K562 (cell line): ENCODE results near the gene PRDM16. TPM values are rescaled to one million over a fixed set of nuclear protein-coding genes. Genes with fewer than 3 reads are reported as not detected.

Experiments
- ATAC-seq: fragments of 200-7000 bp; cut with Tn5 transposase; 3 replicates; pipeline ENCODE4 v1.9.1; 2020; ENCODE audit warnings: moderate library complexity
- BruUV-seq: library from RNA; stranded (reverse); fragments of 400-500 nt; replicated peaks from 2 replicates; lab custom pipeline; 2021; lab: Mats Ljungman, UMichigan
- CTCF ChIA-PET: fragments of 300-600 bp; formaldehyde crosslinking; extraction: SDS; loops from one replicate; lab custom pipeline; 2021; ENCODE audit warnings: low intra/inter-chr PET ratio; lab: Yijun Ruan, JAX
- POLR2A ChIA-PET: fragments of 300-600, 350-650 bp; sonication (Branson Sonifier 250); formaldehyde crosslinking; extraction: SDS; loops from one replicate; lab custom pipeline; 2021; ENCODE audit warnings: antibody characterized with exemption, inconsistent platforms; lab: Yijun Ruan, JAX
- DNase-seq, 4 experiments: peaks; one replicate each; pipeline versions ENCODE4 v3.0.0 to v3.0.0-alpha.2; 2011 to 2018; ENCODE audit warnings: low spot score in 3 of 4, mixed read lengths in 3 of 4; ENCODE audit errors: extremely low read depth in 1 of 4
- FAIRE-seq: peaks from 2 replicates; lab custom pipeline; 2011; peaks lifted over from hg19 to GRCh38; lab: Jason Lieb, UNC
- H2AFZ ChIP-seq: 2 replicates; pipeline ENCODE4 v1.6.0; 2011; ENCODE audit warnings: low read depth, low read length, control low read depth, inconsistent platforms
- H3K27ac ChIP-seq: fragments of 200-600 bp; 3 replicates; pipeline ENCODE4 v1.8.0; 2011; ENCODE audit warnings: low read depth, mild to moderate bottlenecking, control low read depth, inconsistent platforms, low read length, moderate library complexity, mixed read lengths; ENCODE audit errors: extremely low read depth
- H3K27me3 ChIP-seq, 2 experiments: fragments of 300-600 bp in 1 of 2; 2 replicates in 1 of 2; 3 replicates in 1 of 2; pipeline versions ENCODE4 v1.6.0 to v1.8.0; 2011; ENCODE audit warnings: inconsistent platforms in 2 of 2, low read length in 2 of 2, mild to moderate bottlenecking in 1 of 2, mixed read lengths in 1 of 2, moderate library complexity in 1 of 2; ENCODE audit not compliant: control insufficient read depth in 2 of 2, insufficient read depth in 2 of 2
- H3K36me3 ChIP-seq: fragments of 300-600 bp; 3 replicates; pipeline ENCODE4 v1.8.0; 2011; ENCODE audit warnings: mild to moderate bottlenecking, low read length, inconsistent platforms; ENCODE audit not compliant: control insufficient read depth, insufficient read depth
- H3K4me1 ChIP-seq, 2 experiments: fragments of 200-600 bp in 1 of 2; replicated peaks in 1 of 2; 2 replicates in 1 of 2; 3 replicates in 1 of 2; pipeline versions ENCODE4 v1.5.1 to v1.8.0; 2011; ENCODE audit warnings: inconsistent platforms in 2 of 2, low read length in 2 of 2, mild to moderate bottlenecking in 1 of 2, mixed read lengths in 1 of 2, moderate library complexity in 1 of 2; ENCODE audit not compliant: control insufficient read depth in 2 of 2, insufficient read depth in 2 of 2
- H3K4me2 ChIP-seq: 2 replicates; pipeline ENCODE4 v1.6.1; 2011; ENCODE audit warnings: low read length, control low read depth, inconsistent platforms, mixed read lengths; ENCODE audit not compliant: insufficient read depth
- H3K4me3 ChIP-seq: fragments of 200-600 bp; sonication (generic), shearing (Covaris generic); 2 replicates; pipeline ENCODE4 v1.5.1; 2016; ENCODE audit warnings: control low read depth, inconsistent platforms
- H3K79me2 ChIP-seq: fragments of 200-600 bp; 3 replicates; pipeline ENCODE4 v1.8.0; 2011; ENCODE audit warnings: low read length, inconsistent platforms; ENCODE audit not compliant: control insufficient read depth, insufficient read depth
- H3K9ac ChIP-seq, 2 experiments: 2 replicates each; pipeline versions ENCODE4 v1.6.0 to v1.6.1; 2011; ENCODE audit warnings: low read depth in 2 of 2, low read length in 2 of 2, control low read depth in 1 of 2, inconsistent platforms in 1 of 2, mild to moderate bottlenecking in 1 of 2, mixed read lengths in 1 of 2; ENCODE audit not compliant: insufficient read depth in 1 of 2
- H3K9me1 ChIP-seq: one replicate; pipeline ENCODE4 v1.6.0; 2011; ENCODE audit warnings: inconsistent platforms, mild to moderate bottlenecking, low read length, moderate library complexity; ENCODE audit not compliant: control insufficient read depth, insufficient read depth
- H3K9me3 ChIP-seq: replicated peaks from 2 replicates; pipeline ENCODE4 v1.5.1; 2011; ENCODE audit warnings: low read depth, low read length, inconsistent platforms; ENCODE audit not compliant: control insufficient read depth, insufficient read depth
- H4K20me1 ChIP-seq: replicated peaks from 2 replicates; pipeline ENCODE4 v1.6.1; 2011; ENCODE audit warnings: low read length, inconsistent platforms, mixed read lengths; ENCODE audit not compliant: control insufficient read depth, insufficient read depth
- DMBX1 ChIP-seq: fragments of 250-450 bp; sonication (Bioruptor Pico); IDR thresholded peaks from 2 replicates; pipeline ENCODE4 v1.8.0; 2022; ENCODE audit warnings: inconsistent platforms, mild to moderate bottlenecking, moderate library complexity, borderline replicate concordance
- EP300 ChIP-seq: IDR thresholded peaks from 2 replicates; pipeline ENCODE4 v1.6.1; 2012; ENCODE audit warnings: low read length, improper control_type of control experiment
- TARDBP ChIP-seq: fragments of 450-650 bp; IDR thresholded peaks from 2 replicates; pipeline ENCODE4 v1.6.1; 2016
- ZBTB8A ChIP-seq: fragments of 450-650 bp; IDR thresholded peaks from 2 replicates; pipeline ENCODE4 v1.6.1; 2018; ENCODE audit warnings: mild to moderate bottlenecking, moderate library complexity; ENCODE audit not compliant: partially characterized antibody
- ZNF124 ChIP-seq: sonication (generic); formaldehyde crosslinking; IDR thresholded peaks from 2 replicates; pipeline ENCODE4 v1.8.1; 2022; ENCODE audit warnings: missing genetic modification reagents
- ZNF263 ChIP-seq: sonication (generic); formaldehyde crosslinking; IDR thresholded peaks from 2 replicates; pipeline ENCODE4 v1.8.0; 2022; ENCODE audit warnings: mild to moderate bottlenecking, missing genetic modification reagents, borderline replicate concordance
- ZNF668 ChIP-seq: fragments of 250-450 bp; sonication (Bioruptor Pico); IDR thresholded peaks from 2 replicates; pipeline ENCODE4 v1.8.0; 2022; ENCODE audit warnings: mild to moderate bottlenecking, inconsistent platforms
- WGBS: fragments of 100-300 bp; shearing (Covaris generic); methylation state at CpG from one replicate; pipeline ENCODE4 v1.1.6; 2016; ENCODE audit warnings: low coverage, mixed read lengths; ENCODE audit not compliant: insufficient coverage; ENCODE audit errors: missing lambda C conversion rate; 5-methylcytosine and 5-hydroxymethylcytosine counted together
- in situ Hi-C: fragments of 300-500 bp; cut with MboI; formaldehyde crosslinking; loops from 4 replicates; pipeline ENCODE4 v1.15.0; 2018; ENCODE audit warnings: inconsistent platforms, mixed read lengths
- intact Hi-C: fragments of 100-400 bp; cut with micrococcal nuclease; formaldehyde crosslinking; loops from 2 replicates; pipeline ENCODE4 v1.14.2; 2022
- polyA plus RNA-seq, 8 experiments: library from polyadenylated mRNA; depleted of rRNA in 4 of 8; stranded (reverse) in 5 of 8; unstranded in 3 of 8; fragments of >200 nt; fragmentation: Nextera tagmentation in 2 of 8; fragmentation: Illumina TruSeq in 1 of 8; extraction: Ambion mirVana in 2 of 8; extraction: Trizol in 1 of 8; gene quantifications; 2 replicates each; pipeline versions ENCODE4 v1.2.1 to v1.2.3, GENCODE V29; 2011 to 2014; ENCODE audit warnings: inconsistent platforms in 1 of 8, missing spikeins in 1 of 8
- total RNA-seq, 7 experiments: library from RNA; depleted of rRNA in 6 of 7; stranded (reverse); fragments of >200 nt in 6 of 7; fragmentation: Illumina TruSeq in 2 of 7; extraction: Trizol in 2 of 7; gene quantifications; 2 replicates each; pipeline versions ENCODE4 v1.2.1 to v1.2.3, GENCODE V29; 2011 to 2021; ENCODE audit warnings: low replicate concordance in 1 of 7

Gene PRDM16
- total and polyA plus RNA-seq, 9 of the 15 experiments (the other 6 are each of a cell fraction or from before 2014, with no cell fraction given): 0.10 to 0.27 TPM; not detected in 7

DNA sequence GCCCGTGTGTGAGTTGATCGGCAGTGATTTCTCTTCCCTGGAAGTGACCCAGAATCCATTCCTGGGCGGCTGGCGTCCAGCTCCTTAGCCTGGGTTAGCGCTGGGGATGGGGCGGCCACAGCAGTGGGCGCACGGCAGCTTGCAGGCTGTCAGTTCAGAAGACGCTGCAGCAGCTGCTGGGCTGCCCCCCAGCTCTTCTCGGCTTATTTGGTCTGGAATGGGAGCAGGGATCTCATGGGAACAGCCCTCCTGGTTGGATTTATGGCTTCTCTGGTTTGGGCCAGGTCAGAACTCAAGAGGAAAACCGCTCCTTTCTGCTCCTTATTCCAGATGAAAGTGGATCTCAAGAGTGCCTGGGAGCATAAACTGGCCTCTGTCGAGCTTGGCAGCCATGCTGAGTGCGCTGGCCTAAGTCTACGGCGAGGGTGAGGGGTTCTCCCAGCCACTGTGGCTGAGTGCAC lies 148.2 kb downstream of the PRDM16 start:
- H3K9me1 ChIP-seq: no peaks in the 10 kb centered on the region
- BruUV-seq: no TSS peak
- peaks cover 36 to 93% of the 10 kb centered on the region in 2 experiments for H3K27me3 ChIP-seq
- H3K4me2 ChIP-seq: no peak overlapping the region
- no peak overlapping the region for H3K9ac ChIP-seq
- H3K79me2 ChIP-seq: no peaks in the 10 kb centered on the region
- no peak for TF ChIP-seq EP300
- no peak for TF ChIP-seq ZNF124 (CRISPR knock-in tag)
- TF ChIP-seq DMBX1 (CRISPR knock-in tag): no peak
- TF ChIP-seq TARDBP: no peak
- TF ChIP-seq ZNF263 (CRISPR knock-in tag): no peak
- TF ChIP-seq ZNF668 (CRISPR knock-in tag): no peak
- TF ChIP-seq ZBTB8A: no peak
- TF ChIP-seq, all 486 proteins: peak for 0
- ATAC-seq: no peak
- Histone ChIP-seq H2AFZ (no peak overlapping the region), H3K4me1 (no peaks in the 10 kb centered on the region), H3K4me3 (no peak overlapping the region), H3K27ac (no peak overlapping the region), H4K20me1 (peaks cover 20% of the 10 kb centered on the region), H3K9me3 (no peaks in the 10 kb centered on the region), H3K36me3 (no peaks in the 10 kb centered on the region)
- CTCF ChIA-PET: no interaction called here
- intact Hi-C loops (no loop called here), in situ Hi-C loops (no loop called here)
- POLR2A ChIA-PET: interaction anchor here (0.6 to 1.0 kb wide), 2 partner anchors 10 to 12 kb away, joined by 3 read pairs; no protein-coding TSS in a partner anchor
- no peak for DNase-seq
- 1% methylated on average over 15 of the region's 15 CpGs for WGBS
- no peak for FAIRE-seq
